Left lung (tissue), 10 donors: ENCODE measurements around the gene PARP9. TPM values are rescaled to one million over a fixed set of nuclear protein-coding genes. Genes with fewer than 3 reads are reported as not detected.
A peak's percentile ranks its signal among the peaks of the same experiment; 100 is the strongest.
"Not testable (repeated sequence)": the region's sequence is repeated elsewhere in the genome, so short reads cannot be mapped to it uniquely, and the experiment has no call there.

ENCODE experiments used
- ATAC-seq: fragments of 200-7000 bp; cut with Tn5 transposase; one replicate; pipeline ENCODE4 v1.9.1; 2020; ENCODE audit warnings: moderate library complexity
- DNase-seq, 4 donors: peaks; one replicate each; pipeline ENCODE4 v3.0.0-alpha.2; 2013 to 2020
- H3K27ac ChIP-seq, 2 donors: fragments of 200-600 bp; sonication (generic) in 1 of 2; one replicate each; pipeline versions ENCODE4 v1.5.0 to v1.8.0; 2020 to 2021
- H3K27me3 ChIP-seq, 2 donors: fragments of 200-600 bp; sonication (generic) in 1 of 2; one replicate each; pipeline versions ENCODE4 v1.5.0 to v1.8.0; 2020 to 2021
- H3K36me3 ChIP-seq, 2 donors: fragments of 200-600 bp; sonication (generic) in 1 of 2; one replicate each; pipeline versions ENCODE4 v1.5.0 to v1.8.0; 2020 to 2021
- H3K4me1 ChIP-seq, 2 donors: fragments of 200-600 bp; one replicate each; pipeline ENCODE4 v1.8.0; 2021
- H3K4me3 ChIP-seq, 2 donors: fragments of 200-600 bp; sonication (generic) in 1 of 2; one replicate each; pipeline versions ENCODE4 v1.5.0 to v1.8.0; 2020 to 2021; ENCODE audit warnings: mild to moderate bottlenecking in 1 of 2
- H3K9me3 ChIP-seq, 2 donors: fragments of 200-600 bp; sonication (generic) in 1 of 2; one replicate each; pipeline versions ENCODE4 v1.5.0 to v1.8.0; 2020 to 2021
- CTCF ChIP-seq, 2 donors: fragments of 200-600 bp; sonication (generic) in 1 of 2; IDR thresholded peaks; one replicate each; pipeline versions ENCODE4 v1.5.0 to v1.8.0; 2021; ENCODE audit warnings: antibody characterized with exemption in 2 of 2
- intact Hi-C, 2 donors: fragments of 100-400 bp; cut with DNase I; formaldehyde crosslinking; loops; one replicate each; pipeline versions ENCODE4 v1.11.2 to v1.14.2; 2022
- polyA plus RNA-seq, 6 donors: library from polyadenylated mRNA; unstranded; fragments of 120-200 nt; gene quantifications; one replicate each; pipeline ENCODE4 v1.2.1, GENCODE V29; 2013; ENCODE audit not compliant: insufficient read length in 6 of 6
- total RNA-seq, 2 donors: library from RNA; stranded (reverse); fragmentation: NEBNext Ultra II Directional; extraction: Animal tissue kit (Norgen Biotek cat#: 25700); gene quantifications; one replicate each; pipeline ENCODE4 v1.2.1, GENCODE V29; 2021
- donor health status: DM: no; HTN: yes; CAD: no.
- donor health status: DM: no; HTN: no; CAD: no.

Gene PARP9
- total and polyA plus RNA-seq, 8 donors: 17.2 to 75.4 (median 20.9) TPM

GRCh38 chr3:122577409-122578031, 13.4 kb upstream of the PARP9 start, which contains the start of gene PARP15:
Gene PARP15, plus strand, starts transcription at chr3:122577650. Its CDS starts 18 bp downstream, at chr3:122577668.
- peak within 1 kb of the TSS; percentile 32 to 50 for H3K4me3 ChIP-seq
- H3K36me3 ChIP-seq: peaks cover 0 to 23% of the 10 kb centered on the region in 2 donors
- H3K27me3 ChIP-seq: peaks cover 0 to 6% of the 10 kb centered on the region in 2 donors
- peak within 1 kb of the TSS in 1 of 2 donors; percentile 72 for H3K27ac ChIP-seq
- intact Hi-C loops: no loop called here
- ATAC-seq: peak; percentile 59
- H3K9me3 ChIP-seq: peaks cover 3 to 10% of the 10 kb centered on the region in 2 donors
- TF ChIP-seq CTCF (IDR thresholded peaks at IDR 0.05): no peak
- peak in 2 of 4 donors; percentile 44 to 82 for DNase-seq
- peaks cover 6 to 29% of the 10 kb centered on the region in 2 donors for H3K4me1 ChIP-seq

- Histone ChIP-seq H3K36me3 (peaks cover 0 to 35% of the 10 kb centered on the region in 2 donors), H3K27me3 (peaks cover 0 to 6% of the 10 kb centered on the region in 2 donors), H3K4me1 (peaks cover 6 to 33% of the 10 kb centered on the region in 2 donors), H3K27ac (no peak overlapping the region), H3K9me3 (no peaks in the 10 kb centered on the region), H3K4me3 (no peak overlapping the region)
- ATAC-seq (peak; percentile 9), DNase-seq (no peak)
- intact Hi-C loops: no loop called here
- TF ChIP-seq CTCF (IDR thresholded peaks at IDR 0.05): no peak
Measured at GRCh38 chr3:122576174-122576940, 12.3 kb upstream of the PARP9 start.

GRCh38 chr3:122572940-122573412, 8.9 kb upstream of the PARP9 start:
- H3K9me3 ChIP-seq: no peaks in the 10 kb centered on the region
- H3K4me1 ChIP-seq: peaks cover 8 to 52% of the 10 kb centered on the region in 2 donors
- ATAC-seq (peak; percentile 85), DNase-seq (peak in 1 of 4 donors; percentile 61)
- no peak for TF ChIP-seq CTCF (IDR thresholded peaks at IDR 0.05)
- peak overlapping the region; percentile 40 to 55 for H3K27ac ChIP-seq
- intact Hi-C loops: no loop called here
- peaks cover 0 to 6% of the 10 kb centered on the region in 2 donors for H3K27me3 ChIP-seq
- H3K36me3 ChIP-seq: peaks cover 0 to 68% of the 10 kb centered on the region in 2 donors
- H3K4me3 ChIP-seq: no peak overlapping the region

- no peaks in the 10 kb centered on the region for H3K9me3 ChIP-seq
- DNase-seq (no peak), ATAC-seq (peak; percentile 1)
- H3K4me1 ChIP-seq: peaks cover 8 to 75% of the 10 kb centered on the region in 2 donors
- peaks cover 0 to 82% of the 10 kb centered on the region in 2 donors for H3K36me3 ChIP-seq
- no peaks in the 10 kb centered on the region for H3K27me3 ChIP-seq
- no peak overlapping the region for H3K4me3 ChIP-seq
- peak overlapping the region in 1 of 2 donors; percentile 58 for H3K27ac ChIP-seq
- no peak for TF ChIP-seq CTCF (IDR thresholded peaks at IDR 0.05)
- intact Hi-C loops: no loop called here
Measured at GRCh38 chr3:122568755-122569154, 4.7 kb upstream of the PARP9 start.

GRCh38 chr3:122568131-122568530, 4.0 kb upstream of the PARP9 start:
- ATAC-seq, H3K4me3 ChIP-seq, H3K9me3 ChIP-seq, H3K27me3 ChIP-seq, DNase-seq, intact Hi-C loops: not testable (repeated sequence)
- H3K36me3 ChIP-seq: peaks cover 0 to 76% of the 10 kb centered on the region in 2 donors
- H3K27ac ChIP-seq: peak overlapping the region in 1 of 2 donors; percentile 58
- peaks cover 11 to 74% of the 10 kb centered on the region in 2 donors for H3K4me1 ChIP-seq
